ENCODE data around the gene KCTD16.

DNA sequence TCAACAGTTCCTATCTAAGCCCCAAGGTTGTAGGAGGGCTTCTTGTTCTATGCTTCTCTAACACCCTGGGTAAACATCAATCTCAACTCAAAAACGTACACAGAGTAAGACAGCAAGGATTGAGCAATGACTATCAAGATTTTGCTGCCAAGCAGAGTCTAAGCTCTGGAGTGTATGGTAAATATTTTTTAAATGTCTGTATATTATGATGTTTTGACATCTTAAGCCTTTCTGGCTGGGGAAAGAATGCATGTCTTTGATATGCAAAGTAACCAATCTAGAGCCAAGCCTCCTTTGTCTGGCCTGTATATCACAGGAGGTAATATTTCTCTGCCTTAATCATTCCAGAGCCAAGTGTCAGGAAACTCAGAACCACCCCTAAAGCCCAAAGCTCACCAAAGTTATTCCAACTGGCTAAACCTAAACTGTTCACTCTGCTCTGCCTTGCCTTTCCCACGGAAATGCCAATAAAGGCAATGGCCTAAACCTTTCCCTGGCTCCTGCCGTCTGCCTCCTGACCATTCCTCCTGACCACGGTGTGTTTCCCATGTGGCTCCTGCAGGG is 45.4 kb upstream of the KCTD16 start:
- TF ChIP-seq, protein P1, sequence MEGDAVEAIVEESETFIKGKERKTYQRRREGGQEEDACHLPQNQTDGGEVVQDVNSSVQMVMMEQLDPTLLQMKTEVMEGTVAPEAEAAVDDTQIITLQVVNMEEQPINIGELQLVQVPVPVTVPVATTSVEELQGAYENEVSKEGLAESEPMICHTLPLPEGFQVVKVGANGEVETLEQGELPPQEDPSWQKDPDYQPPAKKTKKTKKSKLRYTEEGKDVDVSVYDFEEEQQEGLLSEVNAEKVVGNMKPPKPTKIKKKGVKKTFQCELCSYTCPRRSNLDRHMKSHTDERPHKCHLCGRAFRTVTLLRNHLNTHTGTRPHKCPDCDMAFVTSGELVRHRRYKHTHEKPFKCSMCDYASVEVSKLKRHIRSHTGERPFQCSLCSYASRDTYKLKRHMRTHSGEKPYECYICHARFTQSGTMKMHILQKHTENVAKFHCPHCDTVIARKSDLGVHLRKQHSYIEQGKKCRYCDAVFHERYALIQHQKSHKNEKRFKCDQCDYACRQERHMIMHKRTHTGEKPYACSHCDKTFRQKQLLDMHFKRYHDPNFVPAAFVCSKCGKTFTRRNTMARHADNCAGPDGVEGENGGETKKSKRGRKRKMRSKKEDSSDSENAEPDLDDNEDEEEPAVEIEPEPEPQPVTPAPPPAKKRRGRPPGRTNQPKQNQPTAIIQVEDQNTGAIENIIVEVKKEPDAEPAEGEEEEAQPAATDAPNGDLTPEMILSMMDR (IDR thresholded peaks at IDR 0.05), result no peak
- TF ChIP-seq POLR2AphosphoS5 (IDR thresholded peaks at IDR 0.05; ENCODE audit: low read depth, low read length) (no peak), SIN3A (IDR thresholded peaks at IDR 0.05; ENCODE audit: borderline replicate concordance, insufficient read depth, low read depth, low read length) (no peak)
- TF ChIP-seq, protein P2, sequence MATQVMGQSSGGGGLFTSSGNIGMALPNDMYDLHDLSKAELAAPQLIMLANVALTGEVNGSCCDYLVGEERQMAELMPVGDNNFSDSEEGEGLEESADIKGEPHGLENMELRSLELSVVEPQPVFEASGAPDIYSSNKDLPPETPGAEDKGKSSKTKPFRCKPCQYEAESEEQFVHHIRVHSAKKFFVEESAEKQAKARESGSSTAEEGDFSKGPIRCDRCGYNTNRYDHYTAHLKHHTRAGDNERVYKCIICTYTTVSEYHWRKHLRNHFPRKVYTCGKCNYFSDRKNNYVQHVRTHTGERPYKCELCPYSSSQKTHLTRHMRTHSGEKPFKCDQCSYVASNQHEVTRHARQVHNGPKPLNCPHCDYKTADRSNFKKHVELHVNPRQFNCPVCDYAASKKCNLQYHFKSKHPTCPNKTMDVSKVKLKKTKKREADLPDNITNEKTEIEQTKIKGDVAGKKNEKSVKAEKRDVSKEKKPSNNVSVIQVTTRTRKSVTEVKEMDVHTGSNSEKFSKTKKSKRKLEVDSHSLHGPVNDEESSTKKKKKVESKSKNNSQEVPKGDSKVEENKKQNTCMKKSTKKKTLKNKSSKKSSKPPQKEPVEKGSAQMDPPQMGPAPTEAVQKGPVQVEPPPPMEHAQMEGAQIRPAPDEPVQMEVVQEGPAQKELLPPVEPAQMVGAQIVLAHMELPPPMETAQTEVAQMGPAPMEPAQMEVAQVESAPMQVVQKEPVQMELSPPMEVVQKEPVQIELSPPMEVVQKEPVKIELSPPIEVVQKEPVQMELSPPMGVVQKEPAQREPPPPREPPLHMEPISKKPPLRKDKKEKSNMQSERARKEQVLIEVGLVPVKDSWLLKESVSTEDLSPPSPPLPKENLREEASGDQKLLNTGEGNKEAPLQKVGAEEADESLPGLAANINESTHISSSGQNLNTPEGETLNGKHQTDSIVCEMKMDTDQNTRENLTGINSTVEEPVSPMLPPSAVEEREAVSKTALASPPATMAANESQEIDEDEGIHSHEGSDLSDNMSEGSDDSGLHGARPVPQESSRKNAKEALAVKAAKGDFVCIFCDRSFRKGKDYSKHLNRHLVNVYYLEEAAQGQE (IDR thresholded peaks at IDR 0.05; ENCODE audit: insufficient read depth in 1 of 2, low read depth in 2 of 2, low read length in 1 of 2), result no peak

All from Panc1 (cell line).